CD14-positive monocyte (primary cell): Measurements from ENCODE around the gene EPS15. TPM values are rescaled to one million over a fixed set of nuclear protein-coding genes. Genes with fewer than 3 reads are reported as not detected.
A peak's percentile ranks its signal among the peaks of the same experiment; 100 is the strongest.
"Not testable (repeated sequence)": the region's sequence is repeated elsewhere in the genome, so short reads cannot be mapped to it uniquely, and the experiment has no call there.

Source experiments
- DNase-seq, 3 donors: peaks; one replicate each; pipeline ENCODE4 v3.0.0-alpha.2; 2011 to 2022
- H2AFZ ChIP-seq: 2 replicates; pipeline ENCODE4 v1.6.0; 2012; ENCODE audit warnings: mild to moderate bottlenecking, low read depth, low read length, inconsistent platforms; ENCODE audit not compliant: insufficient read depth, poor library complexity, severe bottlenecking
- H3K27ac ChIP-seq, 2 donors: 1 replicate in 1 of 2; 2 replicates in 1 of 2; pipeline ENCODE4 v1.5.1; 2012 to 2013; ENCODE audit warnings: low read length in 2 of 2, control low read depth in 1 of 2, inconsistent platforms in 1 of 2, low read depth in 1 of 2, mild to moderate bottlenecking in 1 of 2
- H3K27me3 ChIP-seq, 2 donors: one replicate each; pipeline versions ENCODE4 v1.6.0 to v1.6.1; 2011 to 2013; ENCODE audit warnings: low read length in 2 of 2; ENCODE audit not compliant: control insufficient read depth in 2 of 2, insufficient read depth in 2 of 2
- H3K36me3 ChIP-seq, 2 donors: replicated peaks in 1 of 2; 1 replicate in 1 of 2; 2 replicates in 1 of 2; pipeline versions ENCODE4 v1.5.1 to v1.6.1; 2012 to 2013; ENCODE audit warnings: low read length in 2 of 2, control low read depth in 1 of 2, inconsistent platforms in 1 of 2, mild to moderate bottlenecking in 1 of 2; ENCODE audit not compliant: insufficient read depth in 2 of 2, control insufficient read depth in 1 of 2
- H3K4me1 ChIP-seq, 2 donors: 1 replicate in 1 of 2; 2 replicates in 1 of 2; pipeline versions ENCODE4 v1.5.1 to v1.6.1; 2012 to 2013; ENCODE audit warnings: low read length in 2 of 2, control low read depth in 1 of 2, inconsistent platforms in 1 of 2, mild to moderate bottlenecking in 1 of 2, moderate library complexity in 1 of 2; ENCODE audit not compliant: insufficient read depth in 2 of 2, control insufficient read depth in 1 of 2
- H3K4me2 ChIP-seq: replicated peaks from 2 replicates; pipeline ENCODE3; 2012; ENCODE audit warnings: low read length, moderate library complexity, mild to moderate bottlenecking; ENCODE audit not compliant: poor library complexity, severe bottlenecking; ENCODE audit errors: extremely low read depth
- H3K4me3 ChIP-seq, 3 experiments: fragments of 200-600 bp in 1 of 3; sonication (generic) in 1 of 3; replicated peaks in 1 of 3; 1 replicate in 2 of 3; 2 replicates in 1 of 3; pipeline ENCODE4 v1.5.1; 2011 to 2013; ENCODE audit warnings: low read length in 3 of 3, mild to moderate bottlenecking in 3 of 3, control low read depth in 2 of 3, low read depth in 2 of 3, inconsistent platforms in 1 of 3, moderate library complexity in 1 of 3
- H3K79me2 ChIP-seq: 2 replicates; pipeline ENCODE4 v1.6.0; 2012; ENCODE audit warnings: mild to moderate bottlenecking, control low read depth, inconsistent platforms, low read length, moderate library complexity; ENCODE audit not compliant: insufficient read depth
- H3K9ac ChIP-seq: 2 replicates; pipeline ENCODE4 v1.6.0; 2017; ENCODE audit warnings: low read length, mild to moderate bottlenecking; ENCODE audit not compliant: insufficient read depth, poor library complexity, severe bottlenecking
- H3K9me3 ChIP-seq, 2 donors: replicated peaks in 1 of 2; 1 replicate in 1 of 2; 2 replicates in 1 of 2; pipeline versions ENCODE4 v1.5.1 to v1.6.1; 2012 to 2013; ENCODE audit warnings: low read length in 2 of 2, control low read depth in 1 of 2; ENCODE audit not compliant: control insufficient read depth in 1 of 2, insufficient read depth in 1 of 2
- H4K20me1 ChIP-seq: 2 replicates; pipeline ENCODE4 v1.6.0; 2012; ENCODE audit warnings: mild to moderate bottlenecking, low read length, control low read depth, moderate library complexity; ENCODE audit not compliant: insufficient read depth
- H3K27ac Mint-ChIP-seq, 7 donors: one replicate each; pipeline ENCODE4 v1.8.0; 2020; ENCODE audit warnings: mild to moderate bottlenecking in 7 of 7, mixed read lengths in 7 of 7, moderate library complexity in 6 of 7, inconsistent platforms in 2 of 7
- H3K27me3 Mint-ChIP-seq, 3 donors: one replicate each; pipeline ENCODE4 v1.8.0; 2021 to 2022; ENCODE audit warnings: low read depth in 3 of 3, mild to moderate bottlenecking in 3 of 3, mixed read lengths in 3 of 3, moderate library complexity in 3 of 3, inconsistent platforms in 1 of 3
- H3K36me3 Mint-ChIP-seq, 2 donors: one replicate each; pipeline ENCODE4 v1.8.0; 2020; ENCODE audit warnings: mixed read lengths in 2 of 2, inconsistent platforms in 1 of 2, mild to moderate bottlenecking in 1 of 2
- H3K4me1 Mint-ChIP-seq: one replicate; pipeline ENCODE4 v1.8.0; 2020; ENCODE audit warnings: mild to moderate bottlenecking, mixed read lengths
- H3K4me3 Mint-ChIP-seq, 2 donors: one replicate each; pipeline ENCODE4 v1.8.0; 2020; ENCODE audit warnings: mild to moderate bottlenecking in 2 of 2, mixed read lengths in 2 of 2, moderate library complexity in 1 of 2
- H3K9me3 Mint-ChIP-seq, 7 donors: one replicate each; pipeline ENCODE4 v1.8.0; 2020 to 2022; ENCODE audit warnings: mixed read lengths in 7 of 7, mild to moderate bottlenecking in 6 of 7, moderate library complexity in 6 of 7, inconsistent platforms in 2 of 7
- WGBS: methylation state at CpG from one replicate; pipeline ENCODE4 v1.1.5; 2013; ENCODE audit warnings: missing lambda C conversion rate; ENCODE audit not compliant: insufficient coverage; 5-methylcytosine and 5-hydroxymethylcytosine counted together
- intact Hi-C, 2 donors: fragments of 100-400 bp; cut with micrococcal nuclease; formaldehyde crosslinking; loops; one replicate each; pipeline versions ENCODE4 v1.15.0 to v1.15.1; 2023
- polyA plus RNA-seq, 3 donors: library from polyadenylated mRNA; depleted of rRNA in 1 of 3; unstranded in 2 of 3; stranded (reverse) in 1 of 3; fragments of 300-500 nt in 2 of 3; fragments of >200 nt in 1 of 3; fragmentation: Illumina TruSeq in 2 of 3; gene quantifications; 1 replicate in 2 of 3; 2 replicates in 1 of 3; pipeline ENCODE4 v1.2.3, GENCODE V29; 2012 to 2021
- TF ChIP-seq, protein P1 (sequence below): fragments of 200-600 bp; IDR thresholded peaks from one replicate; pipeline ENCODE4 v1.8.0; 2022; ENCODE audit warnings: antibody characterized with exemption, mild to moderate bottlenecking

EPS15 gene
- polyA plus RNA-seq, 3 donors = 26.7 to 53.6 (median 36.4) TPM

DNA sequence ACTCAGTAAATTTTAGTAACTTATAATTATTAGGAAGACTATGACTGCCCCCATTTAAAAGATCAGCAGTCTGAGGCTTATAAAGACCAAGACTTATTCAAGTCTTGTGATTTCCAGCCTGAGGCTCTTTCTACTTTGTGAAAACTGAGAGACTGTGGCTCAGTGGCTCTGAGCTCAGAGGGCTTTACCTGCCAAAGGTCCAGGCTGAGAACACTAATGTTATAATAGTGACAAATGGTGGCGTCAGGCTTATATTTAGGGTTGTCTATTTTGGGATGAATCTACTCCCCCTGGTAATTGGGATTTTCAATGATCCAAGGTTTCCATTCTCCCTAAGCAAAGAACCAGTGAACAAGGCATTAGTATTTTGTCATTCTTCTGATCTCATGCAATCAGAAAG is 42.6 kb upstream of the EPS15 start:
- H3K4me3 ChIP-seq = no peak overlapping the region
- H3K9me3 Mint-ChIP-seq = peaks cover 0 to 2% (median 0%) of the 10 kb centered on the region in 7 donors
- H3K9me3 ChIP-seq = no peaks in the 10 kb centered on the region
- H3K4me3 Mint-ChIP-seq = no peak overlapping the region
- WGBS = no CpG with 5 or more reads among the region's 1 CpG
- H3K9ac ChIP-seq = no peak overlapping the region
- H3K27ac Mint-ChIP-seq = peak overlapping the region in 1 of 7 donors; percentile 13
- DNase-seq = no peak
- no peak overlapping the region for H3K4me2 ChIP-seq
- no peaks in the 10 kb centered on the region for H3K27me3 ChIP-seq
- H4K20me1 ChIP-seq = no peaks in the 10 kb centered on the region
- H3K4me1 Mint-ChIP-seq = peaks cover 9% of the 10 kb centered on the region
- H3K79me2 ChIP-seq = no peaks in the 10 kb centered on the region
- peaks cover 0 to 2% (median 2%) of the 10 kb centered on the region in 3 donors for H3K27me3 Mint-ChIP-seq
- intact Hi-C loops = no loop called here
- TF ChIP-seq, protein P1, sequence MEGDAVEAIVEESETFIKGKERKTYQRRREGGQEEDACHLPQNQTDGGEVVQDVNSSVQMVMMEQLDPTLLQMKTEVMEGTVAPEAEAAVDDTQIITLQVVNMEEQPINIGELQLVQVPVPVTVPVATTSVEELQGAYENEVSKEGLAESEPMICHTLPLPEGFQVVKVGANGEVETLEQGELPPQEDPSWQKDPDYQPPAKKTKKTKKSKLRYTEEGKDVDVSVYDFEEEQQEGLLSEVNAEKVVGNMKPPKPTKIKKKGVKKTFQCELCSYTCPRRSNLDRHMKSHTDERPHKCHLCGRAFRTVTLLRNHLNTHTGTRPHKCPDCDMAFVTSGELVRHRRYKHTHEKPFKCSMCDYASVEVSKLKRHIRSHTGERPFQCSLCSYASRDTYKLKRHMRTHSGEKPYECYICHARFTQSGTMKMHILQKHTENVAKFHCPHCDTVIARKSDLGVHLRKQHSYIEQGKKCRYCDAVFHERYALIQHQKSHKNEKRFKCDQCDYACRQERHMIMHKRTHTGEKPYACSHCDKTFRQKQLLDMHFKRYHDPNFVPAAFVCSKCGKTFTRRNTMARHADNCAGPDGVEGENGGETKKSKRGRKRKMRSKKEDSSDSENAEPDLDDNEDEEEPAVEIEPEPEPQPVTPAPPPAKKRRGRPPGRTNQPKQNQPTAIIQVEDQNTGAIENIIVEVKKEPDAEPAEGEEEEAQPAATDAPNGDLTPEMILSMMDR = no peak
- peaks cover 4 to 5% of the 10 kb centered on the region in 2 donors for H3K4me1 ChIP-seq
- H3K27ac ChIP-seq = no peak overlapping the region
- no peaks in the 10 kb centered on the region for H3K36me3 ChIP-seq
- no peaks in the 10 kb centered on the region for H3K36me3 Mint-ChIP-seq
- H2AFZ ChIP-seq = no peak overlapping the region

DNA sequence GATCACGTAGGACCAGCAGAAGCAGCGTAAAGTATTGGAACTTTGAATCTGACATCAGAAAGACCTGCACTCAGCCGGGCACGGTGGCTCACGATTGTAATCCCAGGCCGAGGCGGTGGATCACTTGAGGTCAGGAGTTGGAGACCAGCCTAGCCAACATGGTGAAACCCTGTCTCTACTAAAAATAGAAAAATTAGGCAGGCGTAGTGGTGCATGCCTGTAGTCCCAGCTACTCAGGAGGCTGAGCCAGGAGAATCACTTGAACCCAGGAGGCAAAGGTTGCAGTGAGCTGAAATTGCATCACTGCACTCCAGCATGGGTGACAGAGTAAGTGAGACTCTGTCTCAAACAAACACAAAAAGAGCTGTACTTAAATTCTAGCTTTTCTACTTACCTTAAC is 41.8 kb upstream of the EPS15 start:
- H4K20me1 ChIP-seq, H3K27ac ChIP-seq, H3K4me3 Mint-ChIP-seq, H3K9me3 ChIP-seq, H3K27me3 ChIP-seq, H3K36me3 Mint-ChIP-seq, DNase-seq, H3K27me3 Mint-ChIP-seq, H3K4me1 ChIP-seq, H3K27ac Mint-ChIP-seq, intact Hi-C loops, H3K9me3 Mint-ChIP-seq, H3K9ac ChIP-seq, H3K4me2 ChIP-seq, H3K36me3 ChIP-seq, H3K4me3 ChIP-seq, H3K79me2 ChIP-seq, H3K4me1 Mint-ChIP-seq: not testable (repeated sequence)
- peak overlapping the region; percentile 8 for H2AFZ ChIP-seq
- 94% methylated on average over 8 of the region's 8 CpGs for WGBS
